Measurements from ENCODE around the gene SLC22A23. TPM values are rescaled to one million over a fixed set of nuclear protein-coding genes. Genes with fewer than 3 reads are reported as not detected.
A peak's percentile ranks its signal among the peaks of the same experiment; 100 is the strongest.
"Not testable (repeated sequence)": the region's sequence is repeated elsewhere in the genome, so short reads cannot be mapped to it uniquely, and the experiment has no call there.

SLC22A23 gene
- total RNA-seq, 1 experiment from 2014 or later, result 10.1 TPM

- no peak for DNase-seq (ENCODE audit: low read depth)
- in situ Hi-C loops (cut with HindIII; ENCODE audit: low pct_unique_long_range_greater_than_20kb, low sequenced_read_pairs), result no loop called here
Observed at GRCh38 chr6:3263096-3263495, 193.8 kb downstream of the SLC22A23 start.

- DNase-seq (ENCODE audit: low read depth), result no peak
- in situ Hi-C loops (cut with HindIII; ENCODE audit: low pct_unique_long_range_greater_than_20kb, low sequenced_read_pairs), result no loop called here
Observed at GRCh38 chr6:3261921-3262320, 194.9 kb downstream of the SLC22A23 start.

- no peak for DNase-seq (ENCODE audit: low read depth)
- in situ Hi-C loops (cut with HindIII; ENCODE audit: low pct_unique_long_range_greater_than_20kb, low sequenced_read_pairs), result no loop called here
Observed at GRCh38 chr6:3261518-3261820, 195.4 kb downstream of the SLC22A23 start.

GRCh38 chr6:3260772-3261517 lies 195.9 kb downstream of the SLC22A23 start:
- no peak for DNase-seq (ENCODE audit: low read depth)
- in situ Hi-C loops (cut with HindIII; ENCODE audit: low pct_unique_long_range_greater_than_20kb, low sequenced_read_pairs), result no loop called here

- no peak for DNase-seq (ENCODE audit: low read depth)
- in situ Hi-C loops (cut with HindIII; ENCODE audit: low pct_unique_long_range_greater_than_20kb, low sequenced_read_pairs), result no loop called here
Observed at GRCh38 chr6:3260296-3260695, 196.6 kb downstream of the SLC22A23 start.

- peak; percentile 41 for DNase-seq (ENCODE audit: low read depth)
- in situ Hi-C loops (cut with HindIII; ENCODE audit: low pct_unique_long_range_greater_than_20kb, low sequenced_read_pairs), result no loop called here
Observed at GRCh38 chr6:3259491-3259958, 197.3 kb downstream of the SLC22A23 start.

GRCh38 chr6:3258720-3259490 lies 197.9 kb downstream of the SLC22A23 start, which contains the start of gene PSMG4:
Gene PSMG4 (plus strand): TSS chr6:3258947. CDS start chr6:3259023, 76 bp downstream.
- in situ Hi-C loops (cut with HindIII; ENCODE audit: low pct_unique_long_range_greater_than_20kb, low sequenced_read_pairs), result no loop called here
- peak; percentile 77 for DNase-seq (ENCODE audit: low read depth)

GRCh38 chr6:3258201-3258600 lies 198.6 kb downstream of the SLC22A23 start:
- no peak for DNase-seq (ENCODE audit: low read depth)
- in situ Hi-C loops (cut with HindIII; ENCODE audit: low pct_unique_long_range_greater_than_20kb, low sequenced_read_pairs), result no loop called here

GRCh38 chr6:3253597-3253961 lies 203.3 kb downstream of the SLC22A23 start:
- DNase-seq (ENCODE audit: low read depth), result no peak

GRCh38 chr6:3252861-3253596 lies 203.8 kb downstream of the SLC22A23 start:
- in situ Hi-C loops (cut with HindIII; ENCODE audit: low pct_unique_long_range_greater_than_20kb, low sequenced_read_pairs), result no loop called here
- no peak for DNase-seq (ENCODE audit: low read depth)

More at GRCh38 chr6:3253597-3253961, 203.3 kb downstream of the SLC22A23 start:
- in situ Hi-C loops (cut with HindIII; ENCODE audit: low pct_unique_long_range_greater_than_20kb, low sequenced_read_pairs), result no loop called here

- no peak for DNase-seq (ENCODE audit: low read depth)
Observed at GRCh38 chr6:3252369-3252768, 204.5 kb downstream of the SLC22A23 start.

GRCh38 chr6:3251462-3252314 lies 205.2 kb downstream of the SLC22A23 start:
- peak; percentile 78 for DNase-seq (ENCODE audit: low read depth)
- in situ Hi-C loops (cut with HindIII; ENCODE audit: low pct_unique_long_range_greater_than_20kb, low sequenced_read_pairs), result no loop called here

More at GRCh38 chr6:3252369-3252768, 204.5 kb downstream of the SLC22A23 start:
- in situ Hi-C loops (cut with HindIII; ENCODE audit: low pct_unique_long_range_greater_than_20kb, low sequenced_read_pairs), result no loop called here

- in situ Hi-C loops (cut with HindIII; ENCODE audit: low pct_unique_long_range_greater_than_20kb, low sequenced_read_pairs), result no loop called here
- DNase-seq (ENCODE audit: low read depth), result no peak
Observed at GRCh38 chr6:3250231-3250675, 206.6 kb downstream of the SLC22A23 start.

- DNase-seq (ENCODE audit: low read depth), result no peak
- in situ Hi-C loops (cut with HindIII; ENCODE audit: low pct_unique_long_range_greater_than_20kb, low sequenced_read_pairs), result no loop called here
Observed at GRCh38 chr6:3249821-3250220, 207.0 kb downstream of the SLC22A23 start.

GRCh38 chr6:3247255-3248146 lies 209.3 kb downstream of the SLC22A23 start:
- DNase-seq (ENCODE audit: low read depth), result no peak
- in situ Hi-C loops (cut with HindIII; ENCODE audit: low pct_unique_long_range_greater_than_20kb, low sequenced_read_pairs), result no loop called here

- in situ Hi-C loops (cut with HindIII; ENCODE audit: low pct_unique_long_range_greater_than_20kb, low sequenced_read_pairs), result no loop called here
- DNase-seq (ENCODE audit: low read depth), result no peak
Observed at GRCh38 chr6:3245216-3245615, 211.6 kb downstream of the SLC22A23 start.

GRCh38 chr6:3244832-3245161 lies 212.1 kb downstream of the SLC22A23 start:
- DNase-seq (ENCODE audit: low read depth); in situ Hi-C loops (cut with HindIII; ENCODE audit: low pct_unique_long_range_greater_than_20kb, low sequenced_read_pairs): not testable (repeated sequence)

Measured in Caki2 (cell line).